Neural progenitor cell (in vitro differentiated cells): ENCODE results near the gene SLC9C2.

Experiments
- EZH2 ChIP-seq: fragments of 200-600 bp; sonication (generic); IDR thresholded peaks from 2 replicates; pipeline ENCODE4 v1.6.1; 2017; ENCODE audit warnings: antibody characterized with exemption, mild to moderate bottlenecking, moderate library complexity
- TF ChIP-seq, protein P1 (sequence below): fragments of 200-600 bp; sonication (generic); IDR thresholded peaks from 2 replicates; pipeline ENCODE4 v1.5.1; 2017; ENCODE audit warnings: antibody characterized with exemption, mild to moderate bottlenecking

GRCh38 chr1:173560285-173560880 lies 42.5 kb downstream of the SLC9C2 start:
- TF ChIP-seq, protein P1, sequence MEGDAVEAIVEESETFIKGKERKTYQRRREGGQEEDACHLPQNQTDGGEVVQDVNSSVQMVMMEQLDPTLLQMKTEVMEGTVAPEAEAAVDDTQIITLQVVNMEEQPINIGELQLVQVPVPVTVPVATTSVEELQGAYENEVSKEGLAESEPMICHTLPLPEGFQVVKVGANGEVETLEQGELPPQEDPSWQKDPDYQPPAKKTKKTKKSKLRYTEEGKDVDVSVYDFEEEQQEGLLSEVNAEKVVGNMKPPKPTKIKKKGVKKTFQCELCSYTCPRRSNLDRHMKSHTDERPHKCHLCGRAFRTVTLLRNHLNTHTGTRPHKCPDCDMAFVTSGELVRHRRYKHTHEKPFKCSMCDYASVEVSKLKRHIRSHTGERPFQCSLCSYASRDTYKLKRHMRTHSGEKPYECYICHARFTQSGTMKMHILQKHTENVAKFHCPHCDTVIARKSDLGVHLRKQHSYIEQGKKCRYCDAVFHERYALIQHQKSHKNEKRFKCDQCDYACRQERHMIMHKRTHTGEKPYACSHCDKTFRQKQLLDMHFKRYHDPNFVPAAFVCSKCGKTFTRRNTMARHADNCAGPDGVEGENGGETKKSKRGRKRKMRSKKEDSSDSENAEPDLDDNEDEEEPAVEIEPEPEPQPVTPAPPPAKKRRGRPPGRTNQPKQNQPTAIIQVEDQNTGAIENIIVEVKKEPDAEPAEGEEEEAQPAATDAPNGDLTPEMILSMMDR = no peak
- TF ChIP-seq EZH2 = no peak
